Epithelial cell of proximal tubule (primary cell): ENCODE data around the gene FURIN. TPM values are rescaled to one million over a fixed set of nuclear protein-coding genes. Genes with fewer than 3 reads are reported as not detected.

Experiments used
- DNase-seq: peaks from one replicate; pipeline ENCODE4 v3.0.0-alpha.2; 2011; ENCODE audit warnings: low read depth
- H3K4me3 ChIP-seq: 2 replicates; pipeline ENCODE4 v1.5.1; 2011; ENCODE audit warnings: low read depth, mild to moderate bottlenecking, low read length
- total RNA-seq: library from RNA; depleted of rRNA; stranded (reverse); fragments of >200 nt; gene quantifications from 2 replicates; pipeline ENCODE4 v1.2.3, GENCODE V29; 2015
- TF ChIP-seq, protein P1 (sequence below): conservative IDR thresholded peaks from 2 replicates; pipeline ENCODE4 v1.5.1; 2012; ENCODE audit warnings: low read depth, mild to moderate bottlenecking, low read length

Gene FURIN
- total RNA-seq, 1 donor from 2014 or later = 91.0 TPM

DNA sequence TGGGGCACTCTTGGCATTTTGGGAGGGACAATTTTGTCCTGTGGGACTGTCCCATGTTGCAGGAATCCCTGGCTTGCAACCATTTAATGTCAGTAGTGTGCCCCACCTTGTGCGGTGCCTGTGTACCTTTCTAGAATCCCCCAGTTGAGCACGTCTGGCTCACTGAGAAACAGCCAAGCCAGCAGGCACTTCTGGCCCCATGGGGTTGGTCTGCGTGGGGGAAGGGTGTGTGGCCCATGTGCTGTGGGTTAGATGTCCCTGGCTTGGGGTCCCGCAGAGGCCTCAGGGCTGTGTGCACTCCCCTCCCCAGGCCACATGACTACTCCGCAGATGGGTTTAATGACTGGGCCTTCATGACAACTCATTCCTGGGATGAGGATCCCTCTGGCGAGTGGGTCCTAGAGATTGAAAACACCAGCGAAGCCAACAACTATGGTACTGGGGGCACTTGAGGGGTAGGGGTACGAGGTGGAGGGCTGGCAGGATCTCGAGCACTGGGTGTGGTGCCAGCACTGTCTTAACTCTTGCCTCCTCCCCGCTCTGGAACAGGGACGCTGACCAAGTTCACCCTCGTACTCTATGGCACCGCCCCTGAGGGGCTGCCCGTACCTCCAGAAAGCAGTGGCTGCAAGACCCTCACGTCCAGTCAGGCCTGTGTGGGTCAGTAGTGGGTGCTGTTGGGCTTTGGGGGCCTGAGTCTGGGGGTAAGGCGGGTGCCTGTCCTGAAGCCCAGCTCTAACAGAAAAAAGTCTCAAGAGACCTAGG, 12.2 kb downstream of the FURIN start:
- DNase-seq = no peak
- TF ChIP-seq, protein P1, sequence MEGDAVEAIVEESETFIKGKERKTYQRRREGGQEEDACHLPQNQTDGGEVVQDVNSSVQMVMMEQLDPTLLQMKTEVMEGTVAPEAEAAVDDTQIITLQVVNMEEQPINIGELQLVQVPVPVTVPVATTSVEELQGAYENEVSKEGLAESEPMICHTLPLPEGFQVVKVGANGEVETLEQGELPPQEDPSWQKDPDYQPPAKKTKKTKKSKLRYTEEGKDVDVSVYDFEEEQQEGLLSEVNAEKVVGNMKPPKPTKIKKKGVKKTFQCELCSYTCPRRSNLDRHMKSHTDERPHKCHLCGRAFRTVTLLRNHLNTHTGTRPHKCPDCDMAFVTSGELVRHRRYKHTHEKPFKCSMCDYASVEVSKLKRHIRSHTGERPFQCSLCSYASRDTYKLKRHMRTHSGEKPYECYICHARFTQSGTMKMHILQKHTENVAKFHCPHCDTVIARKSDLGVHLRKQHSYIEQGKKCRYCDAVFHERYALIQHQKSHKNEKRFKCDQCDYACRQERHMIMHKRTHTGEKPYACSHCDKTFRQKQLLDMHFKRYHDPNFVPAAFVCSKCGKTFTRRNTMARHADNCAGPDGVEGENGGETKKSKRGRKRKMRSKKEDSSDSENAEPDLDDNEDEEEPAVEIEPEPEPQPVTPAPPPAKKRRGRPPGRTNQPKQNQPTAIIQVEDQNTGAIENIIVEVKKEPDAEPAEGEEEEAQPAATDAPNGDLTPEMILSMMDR = no peak
- no peak overlapping the region for H3K4me3 ChIP-seq

DNA sequence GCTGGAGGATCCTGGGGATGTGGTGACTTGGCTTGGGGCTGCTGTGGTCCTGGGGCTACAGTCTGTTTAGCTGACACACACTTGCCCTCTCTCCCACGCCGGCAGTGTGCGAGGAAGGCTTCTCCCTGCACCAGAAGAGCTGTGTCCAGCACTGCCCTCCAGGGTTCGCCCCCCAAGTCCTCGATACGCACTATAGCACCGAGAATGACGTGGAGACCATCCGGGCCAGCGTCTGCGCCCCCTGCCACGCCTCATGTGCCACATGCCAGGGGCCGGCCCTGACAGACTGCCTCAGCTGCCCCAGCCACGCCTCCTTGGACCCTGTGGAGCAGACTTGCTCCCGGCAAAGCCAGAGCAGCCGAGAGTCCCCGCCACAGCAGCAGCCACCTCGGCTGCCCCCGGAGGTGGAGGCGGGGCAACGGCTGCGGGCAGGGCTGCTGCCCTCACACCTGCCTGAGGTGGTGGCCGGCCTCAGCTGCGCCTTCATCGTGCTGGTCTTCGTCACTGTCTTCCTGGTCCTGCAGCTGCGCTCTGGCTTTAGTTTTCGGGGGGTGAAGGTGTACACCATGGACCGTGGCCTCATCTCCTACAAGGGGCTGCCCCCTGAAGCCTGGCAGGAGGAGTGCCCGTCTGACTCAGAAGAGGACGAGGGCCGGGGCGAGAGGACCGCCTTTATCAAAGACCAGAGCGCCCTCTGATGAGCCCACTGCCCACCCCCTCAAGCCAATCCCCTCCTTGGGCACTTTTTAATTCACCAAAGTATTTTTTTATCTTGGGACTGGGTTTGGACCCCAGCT, 13.0 kb downstream of the FURIN start:
- no peak for DNase-seq
- TF ChIP-seq, protein P1 = no peak
- no peak overlapping the region for H3K4me3 ChIP-seq

DNA sequence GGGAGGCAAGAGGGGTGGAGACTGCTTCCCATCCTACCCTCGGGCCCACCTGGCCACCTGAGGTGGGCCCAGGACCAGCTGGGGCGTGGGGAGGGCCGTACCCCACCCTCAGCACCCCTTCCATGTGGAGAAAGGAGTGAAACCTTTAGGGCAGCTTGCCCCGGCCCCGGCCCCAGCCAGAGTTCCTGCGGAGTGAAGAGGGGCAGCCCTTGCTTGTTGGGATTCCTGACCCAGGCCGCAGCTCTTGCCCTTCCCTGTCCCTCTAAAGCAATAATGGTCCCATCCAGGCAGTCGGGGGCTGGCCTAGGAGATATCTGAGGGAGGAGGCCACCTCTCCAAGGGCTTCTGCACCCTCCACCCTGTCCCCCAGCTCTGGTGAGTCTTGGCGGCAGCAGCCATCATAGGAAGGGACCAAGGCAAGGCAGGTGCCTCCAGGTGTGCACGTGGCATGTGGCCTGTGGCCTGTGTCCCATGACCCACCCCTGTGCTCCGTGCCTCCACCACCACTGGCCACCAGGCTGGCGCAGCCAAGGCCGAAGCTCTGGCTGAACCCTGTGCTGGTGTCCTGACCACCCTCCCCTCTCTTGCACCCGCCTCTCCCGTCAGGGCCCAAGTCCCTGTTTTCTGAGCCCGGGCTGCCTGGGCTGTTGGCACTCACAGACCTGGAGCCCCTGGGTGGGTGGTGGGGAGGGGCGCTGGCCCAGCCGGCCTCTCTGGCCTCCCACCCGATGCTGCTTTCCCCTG, 13.8 kb downstream of the FURIN start:
- DNase-seq = no peak
- no peak overlapping the region for H3K4me3 ChIP-seq
- TF ChIP-seq, protein P1 = no peak

DNA sequence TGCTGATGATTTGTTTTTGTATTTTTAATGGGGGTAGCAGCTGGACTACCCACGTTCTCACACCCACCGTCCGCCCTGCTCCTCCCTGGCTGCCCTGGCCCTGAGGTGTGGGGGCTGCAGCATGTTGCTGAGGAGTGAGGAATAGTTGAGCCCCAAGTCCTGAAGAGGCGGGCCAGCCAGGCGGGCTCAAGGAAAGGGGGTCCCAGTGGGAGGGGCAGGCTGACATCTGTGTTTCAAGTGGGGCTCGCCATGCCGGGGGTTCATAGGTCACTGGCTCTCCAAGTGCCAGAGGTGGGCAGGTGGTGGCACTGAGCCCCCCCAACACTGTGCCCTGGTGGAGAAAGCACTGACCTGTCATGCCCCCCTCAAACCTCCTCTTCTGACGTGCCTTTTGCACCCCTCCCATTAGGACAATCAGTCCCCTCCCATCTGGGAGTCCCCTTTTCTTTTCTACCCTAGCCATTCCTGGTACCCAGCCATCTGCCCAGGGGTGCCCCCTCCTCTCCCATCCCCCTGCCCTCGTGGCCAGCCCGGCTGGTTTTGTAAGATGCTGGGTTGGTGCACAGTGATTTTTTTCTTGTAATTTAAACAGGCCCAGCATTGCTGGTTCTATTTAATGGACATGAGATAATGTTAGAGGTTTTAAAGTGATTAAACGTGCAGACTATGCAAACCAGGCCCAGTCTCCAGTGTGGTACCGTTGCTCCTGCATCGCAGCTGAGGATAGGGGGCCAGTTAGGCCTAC, 14.6 kb downstream of the FURIN start:
- DNase-seq = no peak
- H3K4me3 ChIP-seq = no peak overlapping the region
- TF ChIP-seq, protein P1 = no peak

DNA sequence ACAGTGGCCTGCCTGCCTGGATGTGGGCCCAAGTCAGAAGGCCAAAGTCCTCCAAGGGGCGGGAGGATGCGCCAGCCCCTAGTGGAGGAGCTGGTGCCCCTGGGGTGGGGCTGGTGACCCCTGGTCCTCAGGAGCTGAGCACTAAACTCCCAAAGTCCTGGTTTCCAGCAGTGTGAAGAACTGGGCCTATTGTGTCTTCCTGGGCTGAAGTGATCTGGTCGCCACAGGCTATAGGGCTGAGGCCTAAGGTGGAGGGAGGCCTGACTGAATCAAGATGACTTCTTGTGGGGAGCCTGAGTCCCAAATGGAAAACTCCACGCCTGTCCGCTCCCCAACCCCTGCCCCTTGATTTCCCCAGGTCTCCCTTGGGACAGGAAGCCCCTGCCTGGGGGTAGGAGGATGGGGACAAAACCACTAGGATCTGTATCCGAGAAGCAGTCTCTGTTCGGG, 15.2 kb downstream of the FURIN start:
- TF ChIP-seq, protein P1 = no peak
- no peak for DNase-seq
- H3K4me3 ChIP-seq = no peak overlapping the region

DNA sequence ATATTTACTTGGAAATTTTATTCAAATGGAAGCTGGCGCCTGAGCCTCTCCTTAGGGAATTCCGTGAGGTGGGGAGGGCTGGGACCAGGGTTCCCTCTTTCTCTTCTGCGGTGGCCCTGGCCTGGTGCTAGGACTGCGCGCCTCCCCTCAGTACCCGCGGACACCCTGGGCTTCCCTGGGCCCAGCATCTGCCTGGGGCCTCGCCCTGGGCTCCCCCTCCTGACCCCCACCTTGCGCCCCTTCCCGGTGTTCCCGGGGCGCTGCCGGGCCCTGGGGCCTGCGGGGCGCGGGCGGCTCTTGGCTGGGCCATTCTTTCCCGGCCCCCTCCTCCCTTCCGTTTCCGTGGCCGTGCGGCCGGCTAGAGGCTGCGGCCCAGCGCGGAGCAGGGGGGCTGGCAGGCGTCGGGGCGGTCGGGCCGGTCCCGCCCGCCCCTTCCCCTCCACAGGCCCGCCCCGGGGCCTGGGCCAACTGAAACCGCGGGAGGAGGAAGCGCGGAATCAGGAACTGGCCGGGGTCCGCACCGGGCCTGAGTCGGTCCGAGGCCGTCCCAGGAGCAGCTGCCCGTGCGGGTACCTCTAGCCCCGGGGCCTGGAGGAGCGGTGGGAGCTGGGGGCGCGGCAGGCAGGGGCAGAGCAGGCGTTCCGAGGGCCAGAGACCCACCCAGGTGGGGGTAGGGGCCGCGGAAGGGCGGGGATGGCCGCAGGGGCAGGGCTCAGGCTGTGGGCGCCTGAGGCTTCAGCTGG, 15.8 kb downstream of the FURIN start, which contains the start of gene FES:
Gene FES (plus strand): TSS at position 529 of the 743 bp plus-strand sequence. CDS start 542 bp downstream, outside the sequence.
- TF ChIP-seq, protein P1 = no peak
- peak within 1 kb of the TSS; percentile 33 for H3K4me3 ChIP-seq
- no peak for DNase-seq
